Large intestine (tissue), 3 donors: ENCODE measurements around the gene SLC37A2. TPM values are rescaled to one million over a fixed set of nuclear protein-coding genes. Genes with fewer than 3 reads are reported as not detected.
A peak's percentile ranks its signal among the peaks of the same experiment; 100 is the strongest.
"Not testable (repeated sequence)": the region's sequence is repeated elsewhere in the genome, so short reads cannot be mapped to it uniquely, and the experiment has no call there.

Experiments
- DNase-seq, 2 donors: peaks; one replicate each; pipeline versions ENCODE4 v3.0.0 to v3.0.0-alpha.2; 2013
- H3K27ac ChIP-seq: one replicate; pipeline ENCODE4 v1.5.1; 2013; ENCODE audit warnings: low read length
- H3K27me3 ChIP-seq: 2 replicates; pipeline ENCODE4 v1.6.1; 2013; ENCODE audit warnings: low read length; ENCODE audit not compliant: control insufficient read depth, insufficient read depth
- H3K36me3 ChIP-seq: 2 replicates; pipeline ENCODE4 v1.6.1; 2013; ENCODE audit warnings: low read length; ENCODE audit not compliant: control insufficient read depth, insufficient read depth
- H3K4me1 ChIP-seq: one replicate; pipeline ENCODE4 v1.6.1; 2013; ENCODE audit warnings: low read length; ENCODE audit not compliant: control insufficient read depth, insufficient read depth
- H3K4me3 ChIP-seq: one replicate; pipeline ENCODE4 v1.5.1; 2013; ENCODE audit warnings: low read length
- H3K9me3 ChIP-seq: one replicate; pipeline ENCODE4 v1.6.1; 2013; ENCODE audit warnings: mild to moderate bottlenecking, low read depth, low read length, moderate library complexity; ENCODE audit not compliant: control insufficient read depth
- WGBS: methylation state at CpG from one replicate; pipeline ENCODE4 v1.1.5; 2013; ENCODE audit warnings: low lambda C conversion rate; ENCODE audit not compliant: insufficient coverage; 5-methylcytosine and 5-hydroxymethylcytosine counted together
- polyA plus RNA-seq: library from polyadenylated mRNA; unstranded; fragments of 120-200 nt; gene quantifications from one replicate; pipeline ENCODE4 v1.2.1, GENCODE V29; 2013

SLC37A2 gene
- polyA plus RNA-seq, 1 donor = 91.1 TPM

DNA sequence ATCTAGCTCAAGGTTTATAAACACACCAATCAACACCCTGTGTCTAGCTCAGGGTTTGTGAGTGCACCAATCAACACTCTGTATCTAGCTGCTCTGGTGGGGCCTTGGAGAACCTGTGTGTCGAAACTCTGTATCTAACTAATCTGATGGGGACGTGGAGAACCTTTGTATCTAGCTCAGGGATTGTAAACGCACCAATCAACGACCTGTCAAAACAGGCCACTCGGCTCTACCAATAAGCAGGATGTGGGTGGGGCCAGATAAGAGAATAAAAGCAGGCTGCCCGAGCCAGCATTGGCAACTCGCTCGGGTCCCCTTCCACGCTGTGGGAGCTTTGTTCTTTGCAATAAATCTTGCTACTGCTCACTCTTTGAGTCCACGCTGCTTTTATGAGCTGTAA is 27.0 kb downstream of the SLC37A2 start:
- not testable (repeated sequence) for H3K9me3 ChIP-seq, H3K27ac ChIP-seq, DNase-seq, H3K27me3 ChIP-seq, H3K4me1 ChIP-seq, H3K4me3 ChIP-seq
- peaks cover 24% of the 10 kb centered on the region for H3K36me3 ChIP-seq
- no CpG with 5 or more reads among the region's 10 CpGs for WGBS

DNA sequence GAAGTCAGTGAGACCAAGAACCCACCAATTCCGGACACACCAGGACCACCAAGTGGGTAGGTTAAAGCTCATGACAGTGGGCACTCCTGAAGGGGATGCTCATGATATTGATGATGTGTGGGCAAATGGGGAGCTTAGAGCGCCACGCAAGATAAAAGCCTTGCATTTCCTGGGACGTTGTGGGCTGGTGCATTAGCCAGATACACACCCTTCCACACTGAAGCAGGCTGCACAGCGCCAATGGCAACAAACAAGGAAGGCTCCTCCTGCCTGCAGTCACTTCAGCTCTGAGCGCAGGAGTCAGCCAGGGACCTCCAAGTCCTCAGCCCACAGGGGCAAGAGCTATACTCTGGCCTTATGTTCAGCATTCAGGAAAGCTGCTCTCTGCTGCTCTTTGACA is 27.7 kb downstream of the SLC37A2 start:
- Histone ChIP-seq H3K36me3 (peaks cover 23% of the 10 kb centered on the region), H3K4me3 (no peak overlapping the region), H3K9me3 (no peaks in the 10 kb centered on the region), H3K4me1 (peaks cover 8% of the 10 kb centered on the region), H3K27me3 (no peaks in the 10 kb centered on the region), H3K27ac (no peak overlapping the region)
- no peak for DNase-seq
- no CpG with 5 or more reads among the region's 6 CpGs for WGBS

DNA sequence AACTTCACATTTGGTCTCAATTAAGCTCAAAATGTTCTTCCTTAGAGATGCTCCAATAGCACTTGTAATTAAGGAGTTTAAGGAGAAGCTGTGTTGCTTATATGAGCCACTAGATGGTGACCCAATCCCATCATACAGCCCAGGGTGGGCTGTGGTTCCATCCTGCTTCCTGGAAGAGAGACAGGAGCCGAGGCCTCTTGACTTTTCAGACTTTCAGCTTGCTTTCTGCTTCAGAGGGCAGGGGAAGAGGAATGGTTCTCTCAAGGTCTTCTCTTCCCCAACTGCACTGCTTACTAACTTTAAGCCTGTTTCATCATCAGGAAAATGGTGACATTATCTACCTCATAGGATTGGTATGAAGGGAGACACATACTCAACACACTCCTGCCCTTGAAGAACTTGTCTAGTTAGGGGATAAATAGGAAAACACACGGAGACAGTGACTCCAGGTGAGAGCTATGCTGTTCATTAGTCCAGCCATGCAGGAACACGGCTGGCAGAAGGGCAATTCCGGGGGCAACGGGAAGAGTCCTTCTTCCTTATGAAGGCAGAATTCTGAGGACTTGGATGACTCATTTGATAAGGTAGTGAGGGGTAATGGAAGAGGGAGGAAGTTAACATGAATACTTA is 28.3 kb downstream of the SLC37A2 start:
- H3K4me1 ChIP-seq = peaks cover 8% of the 10 kb centered on the region
- DNase-seq = peak; percentile 51 to 71
- no peak overlapping the region for H3K27ac ChIP-seq
- no peaks in the 10 kb centered on the region for H3K27me3 ChIP-seq
- H3K9me3 ChIP-seq = no peaks in the 10 kb centered on the region
- WGBS = 10% methylated on average over 2 of the region's 5 CpGs
- no peak overlapping the region for H3K4me3 ChIP-seq
- peaks cover 28% of the 10 kb centered on the region for H3K36me3 ChIP-seq

DNA sequence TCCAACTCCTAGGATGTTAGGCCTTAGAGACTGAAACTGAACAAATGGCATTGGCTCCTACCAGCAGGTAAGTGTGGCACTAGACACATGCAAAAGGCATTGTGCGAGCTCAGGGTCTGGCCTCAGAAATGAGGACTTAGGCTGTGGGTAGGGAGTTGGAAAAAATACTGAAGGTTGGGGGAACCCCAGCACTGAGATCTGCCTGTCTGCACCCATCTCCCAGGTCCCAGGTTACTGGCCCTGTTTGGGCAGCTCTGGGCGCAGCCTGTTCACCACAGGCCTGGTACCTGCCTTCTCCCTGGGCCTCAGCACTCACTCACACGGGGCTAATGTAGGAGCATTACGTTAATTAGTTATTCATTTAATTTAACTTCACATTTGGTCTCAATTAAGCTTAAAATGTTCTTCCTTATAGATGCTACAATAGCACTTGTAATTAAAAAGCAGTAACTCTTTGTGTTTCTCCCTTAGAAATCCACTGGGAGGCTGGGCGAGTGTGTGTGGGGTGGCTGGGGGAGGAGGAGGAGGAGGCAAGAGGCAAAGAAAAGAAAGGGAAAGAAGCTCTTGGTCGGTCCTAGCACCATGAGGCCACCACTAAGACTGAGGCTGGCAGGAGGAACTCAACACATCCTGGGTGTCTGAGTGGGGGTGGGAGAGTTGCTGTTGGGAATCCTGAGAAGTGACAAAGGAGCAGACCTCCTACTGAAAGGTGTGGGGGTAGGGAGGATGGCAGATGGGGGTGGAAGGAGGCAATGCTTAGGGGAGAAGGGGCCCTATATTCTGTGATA is 29.0 kb downstream of the SLC37A2 start:
- WGBS = 100% methylated on average over 1 of the region's 6 CpGs
- peaks cover 8% of the 10 kb centered on the region for H3K4me1 ChIP-seq
- peaks cover 27% of the 10 kb centered on the region for H3K36me3 ChIP-seq
- no peak for DNase-seq
- no peaks in the 10 kb centered on the region for H3K9me3 ChIP-seq
- no peak overlapping the region for H3K4me3 ChIP-seq
- H3K27me3 ChIP-seq = no peaks in the 10 kb centered on the region
- no peak overlapping the region for H3K27ac ChIP-seq

DNA sequence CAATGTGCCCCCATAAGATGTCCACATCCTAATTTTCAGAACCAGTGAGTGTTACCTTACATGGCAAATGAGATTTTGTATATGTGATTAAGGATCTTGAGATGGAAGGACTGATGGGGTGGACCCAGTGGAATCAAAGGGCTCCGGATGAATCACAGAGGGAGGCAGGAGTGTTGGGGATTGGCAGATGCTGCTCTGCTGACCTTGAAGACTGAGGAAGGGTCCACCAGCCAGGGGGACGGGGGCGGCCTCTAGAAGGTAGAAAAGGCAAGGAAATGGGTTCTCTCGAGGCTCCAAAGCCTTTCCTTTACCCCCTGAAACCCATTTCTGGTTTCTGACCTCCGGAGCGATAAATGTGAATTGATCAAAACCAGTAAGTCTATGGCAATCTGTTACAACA is 29.6 kb downstream of the SLC37A2 start:
- no CpG with 5 or more reads among the region's 6 CpGs for WGBS
- DNase-seq = no peak
- Histone ChIP-seq H3K4me3 (no peak overlapping the region), H3K27ac (no peak overlapping the region), H3K36me3 (peaks cover 30% of the 10 kb centered on the region), H3K4me1 (peaks cover 8% of the 10 kb centered on the region), H3K27me3 (no peaks in the 10 kb centered on the region), H3K9me3 (no peaks in the 10 kb centered on the region)

DNA sequence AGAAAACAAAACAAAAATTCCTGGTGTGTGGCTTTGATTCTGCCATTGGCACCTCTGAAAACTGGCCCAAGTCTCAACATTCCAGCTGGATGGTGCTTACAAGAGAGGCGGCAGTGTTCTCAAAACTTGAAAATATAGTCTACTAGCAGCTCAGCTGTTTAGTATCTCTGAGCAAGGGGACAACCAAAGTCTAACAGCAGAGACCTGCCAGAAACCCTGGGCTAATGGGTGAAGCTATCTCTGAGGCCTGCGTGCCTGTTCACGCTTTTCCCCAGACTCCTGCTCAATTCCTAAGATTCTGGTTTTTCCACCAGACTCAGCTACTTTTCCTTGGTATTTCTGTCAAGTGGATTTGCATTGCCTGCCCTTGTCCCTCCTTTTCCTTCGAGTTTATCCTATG is 30.4 kb downstream of the SLC37A2 start:
- peaks cover 32% of the 10 kb centered on the region for H3K36me3 ChIP-seq
- H3K9me3 ChIP-seq = no peaks in the 10 kb centered on the region
- peaks cover 8% of the 10 kb centered on the region for H3K4me1 ChIP-seq
- no peak overlapping the region for H3K27ac ChIP-seq
- H3K4me3 ChIP-seq = no peak overlapping the region
- WGBS = no CpG with 5 or more reads among the region's 4 CpGs
- DNase-seq = no peak
- no peaks in the 10 kb centered on the region for H3K27me3 ChIP-seq

DNA sequence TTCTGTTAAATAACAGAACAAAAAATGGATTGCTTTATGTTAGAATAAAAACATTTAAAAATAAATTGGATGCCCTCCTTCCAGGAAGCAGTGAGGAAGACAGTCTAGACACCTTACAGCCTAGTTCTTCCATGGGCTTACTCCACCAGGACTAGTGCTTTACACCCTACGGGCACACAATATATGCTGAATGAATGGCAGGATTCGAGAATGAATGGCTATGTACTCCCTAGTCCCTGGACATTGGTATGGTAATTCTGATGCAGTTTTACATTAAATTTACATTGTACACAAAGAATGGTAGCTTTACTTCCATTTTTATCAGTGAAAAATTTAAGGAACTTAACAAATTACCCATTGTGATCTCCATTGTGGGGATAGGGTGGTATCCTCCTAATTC is 31.6 kb downstream of the SLC37A2 start:
- H3K9me3 ChIP-seq = no peaks in the 10 kb centered on the region
- peaks cover 8% of the 10 kb centered on the region for H3K4me1 ChIP-seq
- no peak overlapping the region for H3K27ac ChIP-seq
- peaks cover 39% of the 10 kb centered on the region for H3K36me3 ChIP-seq
- DNase-seq = no peak
- no CpG with 5 or more reads among the region's 2 CpGs for WGBS
- H3K27me3 ChIP-seq = no peaks in the 10 kb centered on the region
- no peak overlapping the region for H3K4me3 ChIP-seq

DNA sequence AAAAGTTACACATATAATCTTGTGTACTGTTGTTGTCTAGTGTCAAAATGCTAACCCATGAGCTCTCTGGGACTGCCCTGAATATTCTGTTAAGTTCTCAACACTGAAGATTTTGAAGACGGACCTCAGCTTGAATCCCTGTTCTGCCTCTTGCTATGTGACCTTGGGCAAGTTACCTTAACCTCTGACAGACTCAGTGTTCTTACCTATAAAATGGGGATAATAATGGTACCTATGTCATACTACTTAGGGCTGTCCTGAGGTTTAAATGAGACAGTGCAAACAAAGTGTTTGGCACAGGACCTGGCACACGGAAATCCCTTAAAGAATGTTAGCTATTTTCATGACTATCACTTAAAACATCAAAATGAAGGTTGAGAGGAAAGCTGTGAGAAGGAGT is 37.0 kb downstream of the SLC37A2 start:
- DNase-seq = no peak
- Histone ChIP-seq H3K4me1 (no peaks in the 10 kb centered on the region), H3K27me3 (no peaks in the 10 kb centered on the region), H3K36me3 (peaks cover 48% of the 10 kb centered on the region), H3K4me3 (no peak overlapping the region), H3K9me3 (no peaks in the 10 kb centered on the region), H3K27ac (no peak overlapping the region)
- no CpG with 5 or more reads among the region's 2 CpGs for WGBS

DNA sequence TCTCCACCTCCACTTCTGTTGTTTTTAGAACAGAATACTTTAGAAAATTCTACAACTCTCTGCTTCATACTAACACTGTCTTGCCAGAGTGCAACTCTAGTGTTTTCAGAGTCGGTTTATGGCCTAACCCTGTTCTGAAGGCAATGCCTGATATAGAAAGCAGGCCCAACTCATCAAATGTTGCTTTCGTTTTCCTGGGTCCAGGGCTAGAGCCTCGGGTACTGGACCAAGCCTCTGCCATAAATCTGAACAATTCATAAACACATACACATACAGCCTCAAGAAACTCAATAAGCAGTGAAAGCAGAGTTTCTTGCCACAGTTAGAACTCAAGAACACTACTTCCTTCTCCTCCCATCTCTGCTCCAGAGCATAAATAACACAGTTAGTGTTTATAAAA is 38.5 kb downstream of the SLC37A2 start:
- DNase-seq = no peak
- WGBS = no CpG with 5 or more reads among the region's 3 CpGs
- Histone ChIP-seq H3K9me3 (no peaks in the 10 kb centered on the region), H3K36me3 (peaks cover 37% of the 10 kb centered on the region), H3K4me3 (no peak overlapping the region), H3K27ac (peak overlapping the region; percentile 31), H3K27me3 (no peaks in the 10 kb centered on the region), H3K4me1 (no peaks in the 10 kb centered on the region)

DNA sequence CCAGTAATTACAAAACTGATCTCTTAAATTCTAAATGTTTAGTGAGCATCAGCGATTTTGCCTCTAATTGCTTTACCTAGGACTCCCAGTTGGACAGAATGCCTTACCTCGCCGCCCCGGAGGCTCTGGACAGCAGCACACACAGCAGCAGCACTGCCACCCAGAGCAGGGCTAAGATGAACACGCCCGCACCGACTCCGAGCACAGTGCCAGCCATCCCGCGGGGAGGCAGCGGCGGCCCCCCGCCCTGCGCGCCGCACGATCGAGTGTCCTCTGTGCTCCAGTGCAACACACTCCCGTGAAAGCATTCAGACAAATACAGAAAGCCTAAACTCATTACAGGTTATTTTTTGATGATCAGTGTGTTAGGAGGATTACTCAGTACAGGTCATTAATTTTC is 38.9 kb downstream of the SLC37A2 start:
- Histone ChIP-seq H3K27me3 (no peaks in the 10 kb centered on the region), H3K4me1 (no peaks in the 10 kb centered on the region), H3K9me3 (no peaks in the 10 kb centered on the region), H3K27ac (peak overlapping the region; percentile 31), H3K4me3 (no peak overlapping the region), H3K36me3 (peaks cover 33% of the 10 kb centered on the region)
- no peak for DNase-seq
- no CpG with 5 or more reads among the region's 19 CpGs for WGBS

DNA sequence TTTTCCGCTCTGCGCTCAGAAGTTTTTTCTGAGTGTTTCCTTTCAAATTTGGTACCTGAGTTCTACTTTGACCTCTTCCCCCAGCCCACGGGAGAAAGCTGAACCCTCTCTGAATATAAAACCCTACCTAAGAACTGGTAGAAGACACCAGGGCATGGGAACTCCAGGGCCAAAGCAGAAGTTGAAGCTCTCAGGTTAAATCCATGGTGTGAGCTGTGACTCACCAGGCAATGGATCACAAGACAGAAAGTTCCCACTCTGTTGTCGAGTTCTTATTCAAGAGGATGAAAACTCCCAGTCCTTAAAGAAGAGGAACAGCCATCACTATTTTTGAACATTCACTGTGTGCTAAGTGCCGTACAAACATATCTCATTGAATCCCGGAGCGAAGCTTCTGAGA is 39.4 kb downstream of the SLC37A2 start:
- Histone ChIP-seq H3K4me3 (no peak overlapping the region), H3K27ac (no peak overlapping the region), H3K9me3 (no peaks in the 10 kb centered on the region), H3K27me3 (no peaks in the 10 kb centered on the region), H3K4me1 (no peaks in the 10 kb centered on the region), H3K36me3 (peaks cover 29% of the 10 kb centered on the region)
- no peak for DNase-seq
- no CpG with 5 or more reads among the region's 7 CpGs for WGBS
